Left ventricle myocardium inferior (tissue), 1 donor: ENCODE results near the gene CPNE5. TPM values are rescaled to one million over a fixed set of nuclear protein-coding genes. Genes with fewer than 3 reads are reported as not detected.

Experiments
- DNase-seq: peaks from one replicate; pipeline ENCODE4 v3.0.0-alpha.2; 2020
- H3K27ac ChIP-seq: fragments of 200-600 bp; replicated peaks from 2 replicates; pipeline ENCODE4 v1.8.0; 2021
- H3K27me3 ChIP-seq: fragments of 200-600 bp; 2 replicates; pipeline ENCODE4 v1.8.0; 2021; ENCODE audit warnings: low read depth
- H3K36me3 ChIP-seq: fragments of 200-600 bp; 2 replicates; pipeline ENCODE4 v1.8.0; 2021
- H3K4me1 ChIP-seq: fragments of 200-600 bp; 2 replicates; pipeline ENCODE4 v1.8.0; 2021
- H3K4me3 ChIP-seq: fragments of 200-600 bp; 2 replicates; pipeline ENCODE4 v1.8.0; 2021; ENCODE audit warnings: mild to moderate bottlenecking, moderate library complexity
- H3K9me3 ChIP-seq: fragments of 200-600 bp; replicated peaks from 2 replicates; pipeline ENCODE4 v1.8.0; 2021
- CTCF ChIP-seq: fragments of 200-600 bp; IDR thresholded peaks from 2 replicates; pipeline ENCODE4 v1.8.0; 2021; ENCODE audit warnings: antibody characterized with exemption, mild to moderate bottlenecking, borderline replicate concordance
- intact Hi-C: fragments of 100-400 bp; cut with micrococcal nuclease; formaldehyde crosslinking; loops from one replicate; pipeline ENCODE4 v1.11.0; 2022
- total RNA-seq: library from RNA; stranded (reverse); fragmentation: NEBNext Ultra II Directional; extraction: Animal tissue kit (Norgen Biotek cat#: 25700); gene quantifications from one replicate; pipeline ENCODE4 v1.2.1, GENCODE V29; 2021
- donor health status: DM: no; HTN: yes; CAD: no; lungs with severe emphysema.

CPNE5 gene
- total RNA-seq, 1 donor from 2014 or later: 26.5 TPM

- H3K27me3 ChIP-seq: peaks cover 3% of the 10 kb centered on the region
- H3K4me1 ChIP-seq: peaks cover 5% of the 10 kb centered on the region
- no peaks in the 10 kb centered on the region for H3K9me3 ChIP-seq
- no peak for TF ChIP-seq CTCF
- H3K36me3 ChIP-seq: no peaks in the 10 kb centered on the region
- no peak for DNase-seq
- no peak overlapping the region for H3K4me3 ChIP-seq
- intact Hi-C loops: no loop called here
- no peak overlapping the region for H3K27ac ChIP-seq
Measured at GRCh38 chr6:36780442-36781177, 58.6 kb downstream of the CPNE5 start.

- intact Hi-C loops: no loop called here
- no peak for TF ChIP-seq CTCF
- Histone ChIP-seq H3K9me3 (no peaks in the 10 kb centered on the region), H3K36me3 (no peaks in the 10 kb centered on the region), H3K4me1 (peaks cover 4% of the 10 kb centered on the region), H3K4me3 (no peak overlapping the region), H3K27me3 (peaks cover 3% of the 10 kb centered on the region), H3K27ac (no peak overlapping the region)
- no peak for DNase-seq
Measured at GRCh38 chr6:36779227-36779626, 60.0 kb downstream of the CPNE5 start.

- Histone ChIP-seq H3K9me3 (no peaks in the 10 kb centered on the region), H3K27ac (no peak overlapping the region), H3K36me3 (peaks cover 4% of the 10 kb centered on the region), H3K27me3 (peaks cover 3% of the 10 kb centered on the region), H3K4me1 (no peaks in the 10 kb centered on the region), H3K4me3 (no peak overlapping the region)
- intact Hi-C loops: no loop called here
- DNase-seq: no peak
- no peak for TF ChIP-seq CTCF
Measured at GRCh38 chr6:36777801-36778200, 61.4 kb downstream of the CPNE5 start.

- Histone ChIP-seq H3K4me3 (no peak overlapping the region), H3K36me3 (peaks cover 4% of the 10 kb centered on the region), H3K27me3 (peaks cover 3% of the 10 kb centered on the region), H3K27ac (no peak overlapping the region), H3K4me1 (peaks cover 7% of the 10 kb centered on the region), H3K9me3 (no peaks in the 10 kb centered on the region)
- no peak for DNase-seq
- intact Hi-C loops: no loop called here
- no peak for TF ChIP-seq CTCF
Measured at GRCh38 chr6:36776167-36776566, 63.1 kb downstream of the CPNE5 start.

GRCh38 chr6:36774331-36774730 is 64.9 kb downstream of the CPNE5 start:
- Histone ChIP-seq H3K9me3 (no peaks in the 10 kb centered on the region), H3K27me3 (no peaks in the 10 kb centered on the region), H3K4me3 (no peak overlapping the region), H3K27ac (no peak overlapping the region), H3K4me1 (peaks cover 25% of the 10 kb centered on the region), H3K36me3 (peaks cover 4% of the 10 kb centered on the region)
- intact Hi-C loops: no loop called here
- DNase-seq: no peak
- TF ChIP-seq CTCF: no peak
